Ovary (tissue), 9 donors: ENCODE results near the gene NCAM1. TPM values are rescaled to one million over a fixed set of nuclear protein-coding genes. Genes with fewer than 3 reads are reported as not detected.
A peak's percentile ranks its signal among the peaks of the same experiment; 100 is the strongest.

Source experiments
- DNase-seq, 5 donors: peaks; one replicate each; pipeline ENCODE4 v3.0.0-alpha.2; 2019 to 2020
- H3K27ac ChIP-seq, 2 donors: fragments of 200-600 bp; one replicate each; pipeline versions ENCODE4 v1.5.1 to v1.8.0; 2019 to 2022
- H3K27me3 ChIP-seq: fragments of 200-600 bp; one replicate; pipeline ENCODE4 v1.8.0; 2022
- H3K36me3 ChIP-seq: fragments of 200-600 bp; sonication (generic); one replicate; pipeline ENCODE4 v1.5.1; 2019
- H3K4me1 ChIP-seq: one replicate; pipeline ENCODE4 v1.8.1; 2013; ENCODE audit warnings: mild to moderate bottlenecking, moderate library complexity; ENCODE audit not compliant: insufficient read depth
- H3K4me3 ChIP-seq: fragments of 200-600 bp; sonication (generic); one replicate; pipeline ENCODE4 v1.5.1; 2017
- H3K9me3 ChIP-seq, 2 donors: fragments of 200-600 bp in 1 of 2; sonication (generic) in 1 of 2; one replicate each; pipeline versions ENCODE4 v1.5.1 to v1.8.1; 2013 to 2019; ENCODE audit warnings: mild to moderate bottlenecking in 1 of 2, moderate library complexity in 1 of 2
- CTCF ChIP-seq, 3 donors: fragments of 450-650 bp in 2 of 3; fragments of 200-600 bp in 1 of 3; IDR thresholded peaks; one replicate each; pipeline versions ENCODE4 v1.5.1 to v1.8.0; 2016 to 2022; ENCODE audit warnings: antibody characterized with exemption in 3 of 3, mild to moderate bottlenecking in 1 of 3
- EP300 ChIP-seq: sonication (generic); formaldehyde crosslinking; IDR thresholded peaks from one replicate; pipeline ENCODE4 v1.6.1; 2017; ENCODE audit warnings: antibody characterized with exemption
- POLR2A ChIP-seq: fragments of 450-650 bp; IDR thresholded peaks from one replicate; pipeline ENCODE4 v1.6.1; 2017; ENCODE audit warnings: antibody characterized with exemption, mild to moderate bottlenecking, moderate library complexity
- WGBS, 3 donors: extraction: QIAGEN DNeasy Blood & Tissue Kit in 1 of 3; methylation state at CpG; one replicate each; pipeline versions ENCODE4 v1.1.5 to v1.1.7; 2013 to 2017; 5-methylcytosine and 5-hydroxymethylcytosine counted together
- intact Hi-C, 4 donors: fragments of 100-400 bp; cut with DNase I; formaldehyde crosslinking; loops; one replicate each; pipeline versions ENCODE4 v1.11.0 to v1.15.1; 2022 to 2023
- polyA plus RNA-seq, 2 donors: library from polyadenylated mRNA; stranded (reverse); fragments of 200-250 nt in 1 of 2; fragments of 350-450 nt in 1 of 2; fragmentation: Illumina TruSeq in 1 of 2; extraction: RNeasy Lipid Tissue Mini Kit (QIAGEN cat#74804) in 1 of 2; gene quantifications; one replicate each; pipeline ENCODE4 v1.2.3, GENCODE V29; 2013 to 2014
- total RNA-seq, 7 donors: library from RNA; depleted of rRNA in 2 of 7; stranded (reverse); fragments of >200 nt in 2 of 7; fragmentation: NEBNext Ultra II Directional in 3 of 7; extraction: Animal tissue kit (Norgen Biotek cat#: 25700) in 3 of 7; gene quantifications; one replicate each; pipeline versions ENCODE4 v1.1.0 to v1.2.4, GENCODE V29; 2016 to 2023
- donor health status: DM: no; HTN: no; CAD: no; lungs with moderate emphysema.
- donor health status: DM: no; HTN: no; CAD: no.
- donor health status: Bipolar disorder and iron deficiency.
- donor health status: DM: yes; HTN: yes; CAD: no.
- donor health status: DM: no; HTN: no; CAD: no.
- donor health status: DM: yes; HTN: yes; CAD: no.

Gene NCAM1
- total and polyA plus RNA-seq, 9 donors = 23.0 to 194 (median 106) TPM

- H3K4me3 ChIP-seq = no peak overlapping the region
- no peak overlapping the region for H3K27ac ChIP-seq
- no peaks in the 10 kb centered on the region for H3K4me1 ChIP-seq
- H3K27me3 ChIP-seq = no peaks in the 10 kb centered on the region
- H3K9me3 ChIP-seq = no peaks in the 10 kb centered on the region
- H3K36me3 ChIP-seq = no peaks in the 10 kb centered on the region
- intact Hi-C loops = no loop called here
- TF ChIP-seq POLR2A (no peak), CTCF (IDR thresholded peaks at IDR 0.05) (no peak), EP300 (no peak)
- 88 to 92% (median 90%) methylated on average over 2 of the region's 2 CpGs for WGBS, 3 donors
- no peak for DNase-seq
Measured at GRCh38 chr11:112975493-112975892, 14.3 kb downstream of the NCAM1 start.

GRCh38 chr11:112977755-112978154 is 16.5 kb downstream of the NCAM1 start:
- H3K4me3 ChIP-seq = no peak overlapping the region
- H3K36me3 ChIP-seq = no peaks in the 10 kb centered on the region
- TF ChIP-seq POLR2A (no peak), EP300 (no peak), CTCF (IDR thresholded peaks at IDR 0.05) (no peak)
- H3K4me1 ChIP-seq = no peaks in the 10 kb centered on the region
- 1 to 2% (median 2%) methylated on average over 1 of the region's 1 CpG for WGBS, 3 donors
- intact Hi-C loops = no loop called here
- no peaks in the 10 kb centered on the region for H3K27me3 ChIP-seq
- H3K9me3 ChIP-seq = no peaks in the 10 kb centered on the region
- DNase-seq = peak in 2 of 5 donors; percentile 51 to 67
- H3K27ac ChIP-seq = no peak overlapping the region

- 71 to 81% (median 73%) methylated on average over 1 of the region's 1 CpG for WGBS, 3 donors
- H3K36me3 ChIP-seq = no peaks in the 10 kb centered on the region
- H3K27me3 ChIP-seq = no peaks in the 10 kb centered on the region
- H3K4me3 ChIP-seq = no peak overlapping the region
- no peaks in the 10 kb centered on the region for H3K4me1 ChIP-seq
- H3K9me3 ChIP-seq = no peaks in the 10 kb centered on the region
- TF ChIP-seq EP300 (no peak), POLR2A (no peak), CTCF (IDR thresholded peaks at IDR 0.05) (no peak)
- intact Hi-C loops = no loop called here
- H3K27ac ChIP-seq = no peak overlapping the region
- no peak for DNase-seq
Measured at GRCh38 chr11:112983887-112984286, 22.7 kb downstream of the NCAM1 start.

GRCh38 chr11:112989198-112989597 is 28.0 kb downstream of the NCAM1 start:
- no peak overlapping the region for H3K27ac ChIP-seq
- H3K9me3 ChIP-seq = no peaks in the 10 kb centered on the region
- no peaks in the 10 kb centered on the region for H3K27me3 ChIP-seq
- no peaks in the 10 kb centered on the region for H3K36me3 ChIP-seq
- WGBS, 3 donors = 87 to 97% (median 97%) methylated on average over 1 of the region's 1 CpG
- DNase-seq = no peak
- no peak overlapping the region for H3K4me3 ChIP-seq
- no peaks in the 10 kb centered on the region for H3K4me1 ChIP-seq
- intact Hi-C loops = no loop called here
- TF ChIP-seq CTCF (IDR thresholded peaks at IDR 0.05) (no peak), POLR2A (no peak), EP300 (no peak)

- intact Hi-C loops = no loop called here
- TF ChIP-seq EP300 (no peak), POLR2A (no peak), CTCF (IDR thresholded peaks at IDR 0.05) (no peak)
- Histone ChIP-seq H3K27ac (no peak overlapping the region), H3K27me3 (no peaks in the 10 kb centered on the region), H3K36me3 (no peaks in the 10 kb centered on the region), H3K4me3 (no peak overlapping the region), H3K4me1 (no peaks in the 10 kb centered on the region), H3K9me3 (no peaks in the 10 kb centered on the region)
- DNase-seq = no peak
Measured at GRCh38 chr11:112993808-112994207, 32.6 kb downstream of the NCAM1 start.
